ENCODE results near the gene ISY1.

ISY1 gene

DNA sequence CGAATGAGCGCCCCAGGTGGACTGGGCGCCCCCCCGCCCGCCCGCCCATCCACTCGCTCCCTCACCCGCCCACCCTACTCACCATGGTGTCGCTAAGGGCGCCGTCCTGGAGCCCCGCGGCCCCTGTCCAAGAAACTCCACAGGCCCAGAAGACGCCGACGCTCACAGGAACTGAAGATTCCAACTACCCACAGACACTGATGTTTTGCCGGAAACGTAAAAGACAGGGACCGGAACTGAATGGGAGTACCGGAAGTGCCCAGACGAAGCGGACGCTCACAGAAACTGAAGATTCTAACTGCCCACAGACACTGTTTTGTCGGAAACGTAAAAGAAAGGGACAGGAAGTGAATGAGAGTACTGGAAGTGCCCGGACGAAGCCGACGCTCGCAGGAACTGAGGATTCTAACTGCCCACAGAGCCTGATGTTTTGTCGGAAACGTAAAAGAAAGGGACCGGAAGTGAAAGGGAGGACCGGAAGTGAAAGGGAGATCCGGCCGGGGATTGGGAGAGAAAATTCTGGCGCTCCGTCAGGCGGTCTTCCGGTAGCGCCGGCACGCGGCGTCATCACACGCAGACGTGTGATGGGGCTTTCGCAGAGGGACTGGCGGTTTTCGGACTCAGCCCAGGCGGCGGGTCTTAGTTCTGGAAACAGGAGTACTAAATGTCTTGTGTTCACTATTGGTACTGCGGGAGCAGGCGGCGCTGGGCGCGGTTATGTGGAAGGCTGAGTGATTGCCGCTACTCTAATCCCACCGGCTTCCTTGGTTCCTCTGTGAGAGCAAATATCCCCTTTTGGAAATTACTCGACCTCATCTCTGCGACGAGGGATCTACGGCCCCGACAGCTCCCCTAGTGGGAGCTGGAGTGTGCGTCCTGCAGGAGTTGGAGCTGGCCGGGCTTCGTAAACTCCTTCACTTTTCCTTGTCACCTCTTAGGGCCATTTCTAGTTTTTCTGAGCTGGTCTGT, at the start of gene ISY1:
ISY1 (minus strand) TSS at position 173 of the 969 bp plus-strand sequence; CDS start at position 85, 88 bp downstream.
- DNase-seq (ENCODE audit: low read depth, low spot score) = peak; percentile 63
- peak within 1 kb of the TSS; percentile 80 for H3K4me3 ChIP-seq (ENCODE audit: low read depth, low read length)
- POLR2A ChIA-PET = interaction anchor here (0.6 to 1.7 kb wide), 9 partner anchors 9 to 191 kb away, joined by 3 to 18 read pairs (median 5); partner anchors contain the start of genes CNBP and COPG1
- TF ChIP-seq, protein P1, sequence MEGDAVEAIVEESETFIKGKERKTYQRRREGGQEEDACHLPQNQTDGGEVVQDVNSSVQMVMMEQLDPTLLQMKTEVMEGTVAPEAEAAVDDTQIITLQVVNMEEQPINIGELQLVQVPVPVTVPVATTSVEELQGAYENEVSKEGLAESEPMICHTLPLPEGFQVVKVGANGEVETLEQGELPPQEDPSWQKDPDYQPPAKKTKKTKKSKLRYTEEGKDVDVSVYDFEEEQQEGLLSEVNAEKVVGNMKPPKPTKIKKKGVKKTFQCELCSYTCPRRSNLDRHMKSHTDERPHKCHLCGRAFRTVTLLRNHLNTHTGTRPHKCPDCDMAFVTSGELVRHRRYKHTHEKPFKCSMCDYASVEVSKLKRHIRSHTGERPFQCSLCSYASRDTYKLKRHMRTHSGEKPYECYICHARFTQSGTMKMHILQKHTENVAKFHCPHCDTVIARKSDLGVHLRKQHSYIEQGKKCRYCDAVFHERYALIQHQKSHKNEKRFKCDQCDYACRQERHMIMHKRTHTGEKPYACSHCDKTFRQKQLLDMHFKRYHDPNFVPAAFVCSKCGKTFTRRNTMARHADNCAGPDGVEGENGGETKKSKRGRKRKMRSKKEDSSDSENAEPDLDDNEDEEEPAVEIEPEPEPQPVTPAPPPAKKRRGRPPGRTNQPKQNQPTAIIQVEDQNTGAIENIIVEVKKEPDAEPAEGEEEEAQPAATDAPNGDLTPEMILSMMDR (IDR thresholded peaks at IDR 0.05; ENCODE audit: insufficient read depth, low read length, missing control alignments) = peak; percentile 89
- CTCF ChIA-PET = interaction anchor here (0.6 to 3.3 kb wide), 19 partner anchors 9 to 191 kb away, joined by 3 to 26 read pairs (median 4); partner anchors contain the start of gene COPG1

GRCh38 chr3:129207479-129207878, 46.6 kb upstream of the ISY1 start:
- TF ChIP-seq, protein P1 (IDR thresholded peaks at IDR 0.05; ENCODE audit: insufficient read depth, low read length, missing control alignments) = no peak
- ChIA-PET POLR2A (no interaction called here), CTCF (no interaction called here)
- no peak for DNase-seq (ENCODE audit: low read depth, low spot score)
- no peak overlapping the region for H3K4me3 ChIP-seq (ENCODE audit: low read depth, low read length)

DNA sequence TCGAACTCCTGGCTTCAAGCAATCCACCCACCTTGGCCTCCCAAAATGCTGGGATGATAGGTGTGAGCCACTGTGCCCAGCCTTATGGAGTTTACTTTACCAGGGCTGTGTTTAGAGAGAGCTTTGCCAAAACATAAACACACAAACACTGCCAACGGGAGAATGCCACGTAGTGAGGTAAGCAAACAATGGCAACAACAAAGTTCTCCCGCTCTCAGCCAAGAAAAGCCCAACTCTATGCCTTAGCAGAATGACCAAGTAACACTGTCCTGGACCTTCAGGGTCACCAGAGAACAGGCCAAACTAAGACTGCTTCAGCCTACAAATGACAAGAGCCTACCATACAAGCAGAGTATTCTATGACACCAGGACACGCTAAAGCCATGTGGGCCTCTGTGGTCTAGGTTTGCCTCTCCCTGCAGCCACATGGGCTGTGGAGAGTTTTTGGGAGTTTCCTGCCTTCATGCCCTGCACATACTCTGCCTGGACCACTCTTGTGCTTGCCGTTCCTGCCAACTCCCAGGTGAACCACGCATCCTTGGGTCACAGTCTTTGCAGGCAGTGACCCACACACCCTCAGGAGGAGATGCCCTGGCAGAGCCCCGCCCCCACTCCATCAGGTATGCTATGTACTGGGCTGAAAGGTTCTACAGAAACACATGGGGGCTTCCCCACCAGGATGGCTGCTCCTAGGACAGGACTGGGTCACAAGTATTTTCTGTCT, 44.4 kb upstream of the ISY1 start:
- DNase-seq (ENCODE audit: low read depth, low spot score) = no peak
- no peak overlapping the region for H3K4me3 ChIP-seq (ENCODE audit: low read depth, low read length)
- TF ChIP-seq, protein P1 (IDR thresholded peaks at IDR 0.05; ENCODE audit: insufficient read depth, low read length, missing control alignments) = no peak
- ChIA-PET CTCF (no interaction called here), POLR2A (no interaction called here)

DNA sequence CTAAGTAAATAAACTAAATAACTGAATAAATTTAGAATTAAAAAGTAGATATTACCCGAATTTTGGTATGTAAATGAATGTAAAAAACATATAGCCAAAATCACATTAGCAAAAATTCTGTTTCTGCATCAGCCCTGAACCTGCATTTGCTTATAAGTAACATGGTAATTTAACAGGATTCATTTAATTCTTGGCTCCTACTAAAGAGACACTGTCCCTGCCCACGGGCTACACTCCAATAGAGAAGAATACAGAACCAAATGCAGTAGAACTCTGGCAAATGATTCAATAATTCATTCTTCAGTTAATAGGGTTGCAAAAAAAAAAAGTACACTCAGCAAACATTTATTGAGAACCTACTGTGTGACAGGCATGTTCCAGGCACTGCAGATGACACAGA, 43.6 kb upstream of the ISY1 start:
- TF ChIP-seq, protein P1 (IDR thresholded peaks at IDR 0.05; ENCODE audit: insufficient read depth, low read length, missing control alignments) = no peak
- ChIA-PET CTCF (interaction anchor here (0.9 kb wide), 1 partner anchor 9 kb away, joined by 3 read pairs; no protein-coding TSS in a partner anchor), POLR2A (no interaction called here)
- DNase-seq (ENCODE audit: low read depth, low spot score) = no peak
- H3K4me3 ChIP-seq (ENCODE audit: low read depth, low read length) = no peak overlapping the region

DNA sequence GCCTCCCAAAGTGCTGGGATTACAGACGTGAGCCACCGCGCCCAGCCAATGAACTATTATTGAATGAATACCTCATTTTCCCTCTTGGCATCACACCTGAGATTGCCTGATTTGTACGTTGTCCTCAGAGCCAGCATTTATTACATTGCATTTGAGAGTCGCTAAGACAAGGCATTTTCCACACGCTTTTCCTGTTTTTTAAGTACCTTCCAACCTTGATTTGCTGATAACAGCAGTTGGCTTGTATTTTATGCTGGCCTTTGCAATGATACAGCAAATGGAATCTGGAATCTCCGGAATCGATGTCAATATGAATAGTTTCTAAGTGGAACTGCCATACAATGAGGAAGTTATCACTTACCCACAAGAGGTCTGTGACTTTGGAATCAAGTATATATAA, 38.5 kb upstream of the ISY1 start:
- no peak overlapping the region for H3K4me3 ChIP-seq (ENCODE audit: low read depth, low read length)
- ChIA-PET POLR2A (no interaction called here), CTCF (interaction anchor here (1.4 kb wide), 1 partner anchor 46 kb away, joined by 6 read pairs; no protein-coding TSS in a partner anchor)
- no peak for DNase-seq (ENCODE audit: low read depth, low spot score)
- TF ChIP-seq, protein P1 (IDR thresholded peaks at IDR 0.05; ENCODE audit: insufficient read depth, low read length, missing control alignments) = no peak
